Neural cell (in vitro differentiated cells): ENCODE results near the gene TMEM43. TPM values are rescaled to one million over a fixed set of nuclear protein-coding genes. Genes with fewer than 3 reads are reported as not detected.

Experiments
- H2AFZ ChIP-seq: fragments of 200-600, 300-800 bp; sonication (generic), shearing (Covaris generic); 2 replicates; pipeline ENCODE4 v1.6.0; 2014; ENCODE audit warnings: low read depth, mild to moderate bottlenecking, antibody characterized with exemption, low read length, moderate library complexity
- H3F3A ChIP-seq: fragments of 200-600 bp; shearing (Covaris generic); 2 replicates; pipeline ENCODE4 v1.6.1; 2016; ENCODE audit warnings: mild to moderate bottlenecking, moderate library complexity, mixed read lengths, antibody characterized with exemption, low read length; ENCODE audit not compliant: insufficient read depth, poor library complexity, severe bottlenecking
- H3K27ac ChIP-seq: fragments of 200-600, 300-800 bp; sonication (generic), shearing (Covaris generic); 2 replicates; pipeline ENCODE4 v1.5.1; 2014; ENCODE audit warnings: mild to moderate bottlenecking, low read length, moderate library complexity
- H3K27me3 ChIP-seq: fragments of 300-800, 200-600 bp; sonication (generic), shearing (Covaris generic); 2 replicates; pipeline ENCODE4 v1.6.0; 2014; ENCODE audit warnings: mild to moderate bottlenecking, low read depth, low read length, moderate library complexity; ENCODE audit not compliant: insufficient read depth
- H3K36me3 ChIP-seq: fragments of 300-800, 200-600 bp; sonication (generic), shearing (Covaris generic); 2 replicates; pipeline ENCODE4 v1.5.1; 2014; ENCODE audit warnings: mild to moderate bottlenecking, antibody characterized with exemption, low read length, moderate library complexity; ENCODE audit not compliant: insufficient read depth
- H3K4me2 ChIP-seq: fragments of 300-800, 200-600 bp; sonication (generic), shearing (Covaris generic); 2 replicates; pipeline ENCODE4 v1.6.0; 2014; ENCODE audit warnings: mild to moderate bottlenecking, low read length
- H3K4me3 ChIP-seq: fragments of 300-800, 200-600 bp; sonication (generic), shearing (Covaris generic); 2 replicates; pipeline ENCODE4 v1.5.1; 2014; ENCODE audit warnings: mild to moderate bottlenecking, low read length, moderate library complexity
- H3K79me2 ChIP-seq: fragments of 200-600 bp; shearing (Covaris generic); replicated peaks from 2 replicates; pipeline ENCODE4 v1.6.0; 2014; ENCODE audit warnings: mild to moderate bottlenecking, low read length, moderate library complexity; ENCODE audit not compliant: insufficient read depth
- H3K9ac ChIP-seq: fragments of 300-800, 200-600 bp; sonication (generic), shearing (Covaris generic); 2 replicates; pipeline ENCODE4 v1.6.1; 2016; ENCODE audit warnings: mild to moderate bottlenecking, low read length, mixed read lengths
- H3K9me2 ChIP-seq: fragments of 200-600 bp; shearing (Covaris generic); 2 replicates; pipeline ENCODE4 v1.6.1; 2016; ENCODE audit warnings: mild to moderate bottlenecking, low read length, mixed read lengths; ENCODE audit not compliant: insufficient read depth
- H3K9me3 ChIP-seq: fragments of 200-600, 300-800 bp; sonication (generic), shearing (Covaris generic); 2 replicates; pipeline ENCODE4 v1.6.1; 2016; ENCODE audit warnings: mild to moderate bottlenecking, mixed run types, low read length, moderate library complexity, mixed read lengths
- H4K20me1 ChIP-seq: fragments of 200-600 bp; shearing (Covaris generic); 2 replicates; pipeline ENCODE4 v1.6.1; 2016; ENCODE audit warnings: mild to moderate bottlenecking, mixed run types; ENCODE audit not compliant: insufficient read depth
- EP300 ChIP-seq: fragments of 450-650 bp; conservative IDR thresholded peaks from 2 replicates; pipeline ENCODE4 v1.6.1; 2014; ENCODE audit warnings: antibody characterized with exemption, mild to moderate bottlenecking, moderate library complexity; ENCODE audit not compliant: poor library complexity, severe bottlenecking
- EZH2 ChIP-seq: fragments of 200-600, 300-800 bp; shearing (Covaris generic), sonication (generic); IDR thresholded peaks from 2 replicates; pipeline ENCODE4 v1.6.1; 2014; ENCODE audit warnings: antibody characterized with exemption, low read length, borderline replicate concordance, mild to moderate bottlenecking; ENCODE audit not compliant: insufficient read depth, poor library complexity, severe bottlenecking
- MXI1 ChIP-seq: fragments of 450-650 bp; conservative IDR thresholded peaks from 2 replicates; pipeline ENCODE4 v1.6.1; 2014; ENCODE audit warnings: antibody characterized with exemption, mild to moderate bottlenecking; ENCODE audit not compliant: poor library complexity, severe bottlenecking
- POLR2AphosphoS5 ChIP-seq: IDR thresholded peaks from 2 replicates; pipeline ENCODE4 v1.6.1; 2012
- RAD21 ChIP-seq: fragments of 450-650 bp; conservative IDR thresholded peaks from 2 replicates; pipeline ENCODE4 v1.6.1; 2014; ENCODE audit warnings: antibody characterized with exemption, mild to moderate bottlenecking, moderate library complexity
- SMC3 ChIP-seq: fragments of 450-650 bp; conservative IDR thresholded peaks from 2 replicates; pipeline ENCODE4 v1.6.1; 2014; ENCODE audit warnings: antibody characterized with exemption, mild to moderate bottlenecking, moderate library complexity; ENCODE audit not compliant: poor library complexity
- TAF1 ChIP-seq: IDR thresholded peaks from 2 replicates; pipeline ENCODE4 v1.6.1; 2012; ENCODE audit warnings: low read depth
- polyA plus RNA-seq: library from polyadenylated mRNA; depleted of rRNA; stranded (reverse); fragments of >200 nt; gene quantifications from 2 replicates; pipeline ENCODE4 v1.2.3, GENCODE V29; 2014
- TF ChIP-seq, protein P1 (sequence below): IDR thresholded peaks from 2 replicates; pipeline ENCODE4 v1.6.1; 2012; ENCODE audit warnings: borderline replicate concordance
- TF ChIP-seq, protein P2 (sequence below): fragments of 450-650 bp; IDR thresholded peaks from 2 replicates; pipeline ENCODE4 v1.5.1; 2014; ENCODE audit warnings: antibody characterized with exemption, mild to moderate bottlenecking, moderate library complexity; ENCODE audit not compliant: poor library complexity, severe bottlenecking

Gene TMEM43
- polyA plus RNA-seq, 1 donor from 2014 or later, result 61.3 TPM

- Histone ChIP-seq H4K20me1 (no peaks in the 10 kb centered on the region), H3K27me3 (no peaks in the 10 kb centered on the region), H3K79me2 (no peaks in the 10 kb centered on the region), H3K4me3 (no peak overlapping the region), H3K4me2 (no peak overlapping the region), H3K36me3 (no peaks in the 10 kb centered on the region), H3K9ac (no peak overlapping the region), H2AFZ (no peak overlapping the region), H3F3A (no peaks in the 10 kb centered on the region), H3K27ac (no peak overlapping the region), H3K9me2 (no peaks in the 10 kb centered on the region), H3K9me3 (no peaks in the 10 kb centered on the region)
- TF ChIP-seq SMC3, result no peak
- no peak for TF ChIP-seq RAD21
- no peak for TF ChIP-seq EZH2
- TF ChIP-seq TAF1, result no peak
- TF ChIP-seq, protein P1, sequence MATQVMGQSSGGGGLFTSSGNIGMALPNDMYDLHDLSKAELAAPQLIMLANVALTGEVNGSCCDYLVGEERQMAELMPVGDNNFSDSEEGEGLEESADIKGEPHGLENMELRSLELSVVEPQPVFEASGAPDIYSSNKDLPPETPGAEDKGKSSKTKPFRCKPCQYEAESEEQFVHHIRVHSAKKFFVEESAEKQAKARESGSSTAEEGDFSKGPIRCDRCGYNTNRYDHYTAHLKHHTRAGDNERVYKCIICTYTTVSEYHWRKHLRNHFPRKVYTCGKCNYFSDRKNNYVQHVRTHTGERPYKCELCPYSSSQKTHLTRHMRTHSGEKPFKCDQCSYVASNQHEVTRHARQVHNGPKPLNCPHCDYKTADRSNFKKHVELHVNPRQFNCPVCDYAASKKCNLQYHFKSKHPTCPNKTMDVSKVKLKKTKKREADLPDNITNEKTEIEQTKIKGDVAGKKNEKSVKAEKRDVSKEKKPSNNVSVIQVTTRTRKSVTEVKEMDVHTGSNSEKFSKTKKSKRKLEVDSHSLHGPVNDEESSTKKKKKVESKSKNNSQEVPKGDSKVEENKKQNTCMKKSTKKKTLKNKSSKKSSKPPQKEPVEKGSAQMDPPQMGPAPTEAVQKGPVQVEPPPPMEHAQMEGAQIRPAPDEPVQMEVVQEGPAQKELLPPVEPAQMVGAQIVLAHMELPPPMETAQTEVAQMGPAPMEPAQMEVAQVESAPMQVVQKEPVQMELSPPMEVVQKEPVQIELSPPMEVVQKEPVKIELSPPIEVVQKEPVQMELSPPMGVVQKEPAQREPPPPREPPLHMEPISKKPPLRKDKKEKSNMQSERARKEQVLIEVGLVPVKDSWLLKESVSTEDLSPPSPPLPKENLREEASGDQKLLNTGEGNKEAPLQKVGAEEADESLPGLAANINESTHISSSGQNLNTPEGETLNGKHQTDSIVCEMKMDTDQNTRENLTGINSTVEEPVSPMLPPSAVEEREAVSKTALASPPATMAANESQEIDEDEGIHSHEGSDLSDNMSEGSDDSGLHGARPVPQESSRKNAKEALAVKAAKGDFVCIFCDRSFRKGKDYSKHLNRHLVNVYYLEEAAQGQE, result no peak
- TF ChIP-seq EP300, result no peak
- TF ChIP-seq MXI1, result no peak
- TF ChIP-seq POLR2AphosphoS5, result no peak
- TF ChIP-seq, protein P2, sequence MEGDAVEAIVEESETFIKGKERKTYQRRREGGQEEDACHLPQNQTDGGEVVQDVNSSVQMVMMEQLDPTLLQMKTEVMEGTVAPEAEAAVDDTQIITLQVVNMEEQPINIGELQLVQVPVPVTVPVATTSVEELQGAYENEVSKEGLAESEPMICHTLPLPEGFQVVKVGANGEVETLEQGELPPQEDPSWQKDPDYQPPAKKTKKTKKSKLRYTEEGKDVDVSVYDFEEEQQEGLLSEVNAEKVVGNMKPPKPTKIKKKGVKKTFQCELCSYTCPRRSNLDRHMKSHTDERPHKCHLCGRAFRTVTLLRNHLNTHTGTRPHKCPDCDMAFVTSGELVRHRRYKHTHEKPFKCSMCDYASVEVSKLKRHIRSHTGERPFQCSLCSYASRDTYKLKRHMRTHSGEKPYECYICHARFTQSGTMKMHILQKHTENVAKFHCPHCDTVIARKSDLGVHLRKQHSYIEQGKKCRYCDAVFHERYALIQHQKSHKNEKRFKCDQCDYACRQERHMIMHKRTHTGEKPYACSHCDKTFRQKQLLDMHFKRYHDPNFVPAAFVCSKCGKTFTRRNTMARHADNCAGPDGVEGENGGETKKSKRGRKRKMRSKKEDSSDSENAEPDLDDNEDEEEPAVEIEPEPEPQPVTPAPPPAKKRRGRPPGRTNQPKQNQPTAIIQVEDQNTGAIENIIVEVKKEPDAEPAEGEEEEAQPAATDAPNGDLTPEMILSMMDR, result no peak
These were observed 9.4 kb downstream of the TMEM43 start for GRCh38 chr3:14134291-14134690.

GRCh38 chr3:14135581-14135980 is 10.7 kb downstream of the TMEM43 start:
- Histone ChIP-seq H3K27me3 (no peaks in the 10 kb centered on the region), H3K9ac (no peak overlapping the region), H3K27ac (no peak overlapping the region), H2AFZ (no peak overlapping the region), H3K9me3 (no peaks in the 10 kb centered on the region), H3F3A (no peaks in the 10 kb centered on the region), H3K4me3 (no peak overlapping the region), H3K9me2 (no peaks in the 10 kb centered on the region), H3K4me2 (no peak overlapping the region), H4K20me1 (no peaks in the 10 kb centered on the region), H3K36me3 (no peaks in the 10 kb centered on the region), H3K79me2 (no peaks in the 10 kb centered on the region)
- TF ChIP-seq EZH2 (no peak), RAD21 (no peak), TAF1 (no peak), POLR2AphosphoS5 (no peak), SMC3 (no peak), MXI1 (no peak), EP300 (no peak)
- TF ChIP-seq, protein P2, result no peak
- TF ChIP-seq, protein P1, result no peak
